GM12878 (cell line): ENCODE measurements around the gene RPL7L1.

Source experiments
- BMI1 ChIP-seq: fragments of 450-650 bp; IDR thresholded peaks from 2 replicates; pipeline ENCODE4 v1.6.1; 2016; ENCODE audit warnings: mild to moderate bottlenecking, moderate library complexity, borderline replicate concordance
- EGR1 ChIP-seq, 2 experiments: IDR thresholded peaks; 1 replicate in 1 of 2; 2 replicates in 1 of 2; pipeline ENCODE4 v1.6.1; 2011 to 2012; ENCODE audit warnings: low read depth in 2 of 2, low read length in 2 of 2, borderline replicate concordance in 1 of 2, mild to moderate bottlenecking in 1 of 2, moderate library complexity in 1 of 2
- EZH2 ChIP-seq: IDR thresholded peaks from 2 replicates; pipeline ENCODE4 v1.6.1; 2012; ENCODE audit warnings: low read depth, mild to moderate bottlenecking, control low read depth, inconsistent platforms, low read length, borderline replicate concordance; ENCODE audit not compliant: control insufficient read depth
- HDAC2 ChIP-seq: fragments of 200-600 bp; sonication (generic); IDR thresholded peaks from 2 replicates; pipeline ENCODE4 v1.6.1; 2017
- IKZF2 ChIP-seq, 2 experiments: fragments of 450-650 bp; IDR thresholded peaks; 2 replicates each; pipeline ENCODE4 v1.6.1; 2017; ENCODE audit warnings: mild to moderate bottlenecking in 2 of 2, moderate library complexity in 2 of 2
- MXI1 ChIP-seq: fragments of 150-350 bp; IDR thresholded peaks from 2 replicates; pipeline ENCODE4 v1.6.1; 2011; ENCODE audit warnings: low read depth, mild to moderate bottlenecking, inconsistent platforms, low read length, improper control_type of control experiment
- POLR2A ChIP-seq: IDR thresholded peaks from 2 replicates; pipeline ENCODE4 v1.6.1; 2011; ENCODE audit warnings: low read depth, mild to moderate bottlenecking, low read length
- POU2F2 ChIP-seq: IDR thresholded peaks from 3 replicates; pipeline ENCODE4 v1.6.1; 2011; ENCODE audit warnings: low read depth, mild to moderate bottlenecking, low read length, borderline replicate concordance
- RFX5 ChIP-seq: IDR thresholded peaks from 2 replicates; pipeline ENCODE4 v1.6.1; 2011; ENCODE audit warnings: low read depth, low read length, improper control_type of control experiment
- TAF1 ChIP-seq: IDR thresholded peaks from 2 replicates; pipeline ENCODE4 v1.6.1; 2011; ENCODE audit warnings: mild to moderate bottlenecking, low read depth, low read length, borderline replicate concordance
- TF ChIP-seq, protein P1 (sequence below): IDR thresholded peaks from 2 replicates; pipeline ENCODE4 v1.6.1; 2012; ENCODE audit warnings: low read depth, low read length, improper control_type of control experiment
- TF ChIP-seq, protein P2 (sequence below), 3 experiments: IDR thresholded peaks in 2 of 3; conservative IDR thresholded peaks in 1 of 3; 2 replicates each; pipeline ENCODE4 v1.5.1; 2011; ENCODE audit warnings: low read depth in 3 of 3, low read length in 3 of 3, mild to moderate bottlenecking in 3 of 3, control low read depth in 2 of 3, moderate library complexity in 2 of 3, inconsistent platforms in 1 of 3, mixed read lengths in 1 of 3; ENCODE audit not compliant: control insufficient read depth in 2 of 3, insufficient read depth in 1 of 3; ENCODE audit errors: extremely low read depth in 1 of 3
- TF ChIP-seq, protein P3 (sequence below): IDR thresholded peaks from 2 replicates; pipeline ENCODE4 v1.6.1; 2012; ENCODE audit warnings: mild to moderate bottlenecking, low read depth, low read length
- TF ChIP-seq, protein P4 (sequence below): fragments of 450-650 bp; formaldehyde crosslinking; IDR thresholded peaks from 2 replicates; pipeline ENCODE4 v1.5.0; 2022; ENCODE audit warnings: mild to moderate bottlenecking, missing genetic modification characterization

DNA sequence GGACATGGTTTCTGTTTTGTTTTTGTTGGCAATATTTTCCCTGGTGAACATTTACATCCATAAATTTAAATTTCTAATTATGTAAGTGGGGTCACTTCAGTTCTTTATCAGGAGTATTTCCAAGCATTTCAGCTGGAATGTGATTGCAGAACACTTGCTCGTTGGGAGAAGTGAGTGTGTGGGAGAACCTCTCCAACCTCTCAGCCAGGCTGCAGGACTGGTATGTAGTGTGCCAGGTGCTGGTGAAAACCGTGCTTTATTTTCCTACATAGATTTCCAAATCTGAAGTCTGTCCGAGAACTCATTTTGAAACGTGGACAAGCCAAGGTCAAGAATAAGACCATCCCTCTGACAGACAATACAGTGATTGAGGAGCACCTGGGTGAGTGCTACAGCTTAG lies 6.3 kb downstream of the RPL7L1 start:
- TF ChIP-seq, protein P1, sequence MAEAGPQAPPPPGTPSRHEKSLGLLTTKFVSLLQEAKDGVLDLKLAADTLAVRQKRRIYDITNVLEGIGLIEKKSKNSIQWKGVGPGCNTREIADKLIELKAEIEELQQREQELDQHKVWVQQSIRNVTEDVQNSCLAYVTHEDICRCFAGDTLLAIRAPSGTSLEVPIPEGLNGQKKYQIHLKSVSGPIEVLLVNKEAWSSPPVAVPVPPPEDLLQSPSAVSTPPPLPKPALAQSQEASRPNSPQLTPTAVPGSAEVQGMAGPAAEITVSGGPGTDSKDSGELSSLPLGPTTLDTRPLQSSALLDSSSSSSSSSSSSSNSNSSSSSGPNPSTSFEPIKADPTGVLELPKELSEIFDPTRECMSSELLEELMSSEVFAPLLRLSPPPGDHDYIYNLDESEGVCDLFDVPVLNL = no peak
- TF ChIP-seq, protein P2, sequence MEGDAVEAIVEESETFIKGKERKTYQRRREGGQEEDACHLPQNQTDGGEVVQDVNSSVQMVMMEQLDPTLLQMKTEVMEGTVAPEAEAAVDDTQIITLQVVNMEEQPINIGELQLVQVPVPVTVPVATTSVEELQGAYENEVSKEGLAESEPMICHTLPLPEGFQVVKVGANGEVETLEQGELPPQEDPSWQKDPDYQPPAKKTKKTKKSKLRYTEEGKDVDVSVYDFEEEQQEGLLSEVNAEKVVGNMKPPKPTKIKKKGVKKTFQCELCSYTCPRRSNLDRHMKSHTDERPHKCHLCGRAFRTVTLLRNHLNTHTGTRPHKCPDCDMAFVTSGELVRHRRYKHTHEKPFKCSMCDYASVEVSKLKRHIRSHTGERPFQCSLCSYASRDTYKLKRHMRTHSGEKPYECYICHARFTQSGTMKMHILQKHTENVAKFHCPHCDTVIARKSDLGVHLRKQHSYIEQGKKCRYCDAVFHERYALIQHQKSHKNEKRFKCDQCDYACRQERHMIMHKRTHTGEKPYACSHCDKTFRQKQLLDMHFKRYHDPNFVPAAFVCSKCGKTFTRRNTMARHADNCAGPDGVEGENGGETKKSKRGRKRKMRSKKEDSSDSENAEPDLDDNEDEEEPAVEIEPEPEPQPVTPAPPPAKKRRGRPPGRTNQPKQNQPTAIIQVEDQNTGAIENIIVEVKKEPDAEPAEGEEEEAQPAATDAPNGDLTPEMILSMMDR (IDR thresholded peaks at IDR 0.05 in 2 of 3, conservative IDR thresholded peaks at IDR 0.05 in 1 of 3; ENCODE audit: control insufficient read depth in 2 of 3, extremely low read depth in 1 of 3, insufficient read depth in 1 of 3, low read depth in 3 of 3, low read length in 3 of 3) = no peak
- TF ChIP-seq EZH2 (no peak), POU2F2 (no peak), POLR2A (no peak), MXI1 (no peak), EGR1 (IDR thresholded peaks at IDR 0.05; ENCODE audit: borderline replicate concordance in 1 of 2, low read depth in 2 of 2, low read length in 2 of 2) (no peak), BMI1 (no peak), HDAC2 (no peak), RFX5 (no peak), IKZF2 (IDR thresholded peaks at IDR 0.05) (no peak), TAF1 (no peak)
- TF ChIP-seq, protein P3, sequence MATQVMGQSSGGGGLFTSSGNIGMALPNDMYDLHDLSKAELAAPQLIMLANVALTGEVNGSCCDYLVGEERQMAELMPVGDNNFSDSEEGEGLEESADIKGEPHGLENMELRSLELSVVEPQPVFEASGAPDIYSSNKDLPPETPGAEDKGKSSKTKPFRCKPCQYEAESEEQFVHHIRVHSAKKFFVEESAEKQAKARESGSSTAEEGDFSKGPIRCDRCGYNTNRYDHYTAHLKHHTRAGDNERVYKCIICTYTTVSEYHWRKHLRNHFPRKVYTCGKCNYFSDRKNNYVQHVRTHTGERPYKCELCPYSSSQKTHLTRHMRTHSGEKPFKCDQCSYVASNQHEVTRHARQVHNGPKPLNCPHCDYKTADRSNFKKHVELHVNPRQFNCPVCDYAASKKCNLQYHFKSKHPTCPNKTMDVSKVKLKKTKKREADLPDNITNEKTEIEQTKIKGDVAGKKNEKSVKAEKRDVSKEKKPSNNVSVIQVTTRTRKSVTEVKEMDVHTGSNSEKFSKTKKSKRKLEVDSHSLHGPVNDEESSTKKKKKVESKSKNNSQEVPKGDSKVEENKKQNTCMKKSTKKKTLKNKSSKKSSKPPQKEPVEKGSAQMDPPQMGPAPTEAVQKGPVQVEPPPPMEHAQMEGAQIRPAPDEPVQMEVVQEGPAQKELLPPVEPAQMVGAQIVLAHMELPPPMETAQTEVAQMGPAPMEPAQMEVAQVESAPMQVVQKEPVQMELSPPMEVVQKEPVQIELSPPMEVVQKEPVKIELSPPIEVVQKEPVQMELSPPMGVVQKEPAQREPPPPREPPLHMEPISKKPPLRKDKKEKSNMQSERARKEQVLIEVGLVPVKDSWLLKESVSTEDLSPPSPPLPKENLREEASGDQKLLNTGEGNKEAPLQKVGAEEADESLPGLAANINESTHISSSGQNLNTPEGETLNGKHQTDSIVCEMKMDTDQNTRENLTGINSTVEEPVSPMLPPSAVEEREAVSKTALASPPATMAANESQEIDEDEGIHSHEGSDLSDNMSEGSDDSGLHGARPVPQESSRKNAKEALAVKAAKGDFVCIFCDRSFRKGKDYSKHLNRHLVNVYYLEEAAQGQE = no peak
- TF ChIP-seq, protein P4, sequence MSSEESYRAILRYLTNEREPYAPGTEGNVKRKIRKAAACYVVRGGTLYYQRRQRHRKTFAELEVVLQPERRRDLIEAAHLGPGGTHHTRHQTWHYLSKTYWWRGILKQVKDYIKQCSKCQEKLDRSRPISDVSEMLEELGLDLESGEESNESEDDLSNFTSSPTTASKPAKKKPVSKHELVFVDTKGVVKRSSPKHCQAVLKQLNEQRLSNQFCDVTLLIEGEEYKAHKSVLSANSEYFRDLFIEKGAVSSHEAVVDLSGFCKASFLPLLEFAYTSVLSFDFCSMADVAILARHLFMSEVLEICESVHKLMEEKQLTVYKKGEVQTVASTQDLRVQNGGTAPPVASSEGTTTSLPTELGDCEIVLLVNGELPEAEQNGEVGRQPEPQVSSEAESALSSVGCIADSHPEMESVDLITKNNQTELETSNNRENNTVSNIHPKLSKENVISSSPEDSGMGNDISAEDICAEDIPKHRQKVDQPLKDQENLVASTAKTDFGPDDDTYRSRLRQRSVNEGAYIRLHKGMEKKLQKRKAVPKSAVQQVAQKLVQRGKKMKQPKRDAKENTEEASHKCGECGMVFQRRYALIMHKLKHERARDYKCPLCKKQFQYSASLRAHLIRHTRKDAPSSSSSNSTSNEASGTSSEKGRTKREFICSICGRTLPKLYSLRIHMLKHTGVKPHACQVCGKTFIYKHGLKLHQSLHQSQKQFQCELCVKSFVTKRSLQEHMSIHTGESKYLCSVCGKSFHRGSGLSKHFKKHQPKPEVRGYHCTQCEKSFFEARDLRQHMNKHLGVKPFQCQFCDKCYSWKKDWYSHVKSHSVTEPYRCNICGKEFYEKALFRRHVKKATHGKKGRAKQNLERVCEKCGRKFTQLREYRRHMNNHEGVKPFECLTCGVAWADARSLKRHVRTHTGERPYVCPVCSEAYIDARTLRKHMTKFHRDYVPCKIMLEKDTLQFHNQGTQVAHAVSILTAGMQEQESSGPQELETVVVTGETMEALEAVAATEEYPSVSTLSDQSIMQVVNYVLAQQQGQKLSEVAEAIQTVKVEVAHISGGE (CRISPR knock-in tag) = no peak
